Mammary epithelial cell (primary cell): ENCODE measurements around the gene UBLCP1.

Source experiments
- CTCF ChIP-seq, 2 donors: IDR thresholded peaks in 1 of 2; conservative IDR thresholded peaks in 1 of 2; 2 replicates each; pipeline ENCODE4 v1.5.1; 2011 to 2012; ENCODE audit warnings: inconsistent platforms in 2 of 2, low read length in 2 of 2, mild to moderate bottlenecking in 2 of 2, control low read depth in 1 of 2, low read depth in 1 of 2; ENCODE audit not compliant: insufficient read depth in 1 of 2; ENCODE audit errors: extremely low read depth in 1 of 2
- EZH2 ChIP-seq: IDR thresholded peaks from 2 replicates; pipeline ENCODE4 v1.6.1; 2012; ENCODE audit warnings: low read length, inconsistent platforms, borderline replicate concordance

- TF ChIP-seq EZH2 = no peak
- no peak for TF ChIP-seq CTCF (conservative IDR thresholded peaks at IDR 0.05 in 1 of 2, IDR thresholded peaks at IDR 0.05 in 1 of 2; ENCODE audit: extremely low read depth in 1 of 2, insufficient read depth in 1 of 2, low read depth in 1 of 2, low read length in 2 of 2)
Observed at GRCh38 chr5:159241946-159242552, 21.0 kb upstream of the UBLCP1 start.
